GM12873 (cell line): Measurements from ENCODE around the gene SPR.

ENCODE experiments used
- TF ChIP-seq, protein P1 (sequence below): IDR thresholded peaks from 2 replicates; pipeline ENCODE4 v1.5.1; 2012; ENCODE audit warnings: low read depth, mild to moderate bottlenecking, moderate library complexity, low read length, control low read depth; ENCODE audit not compliant: insufficient read depth; ENCODE audit errors: missing control alignments

Gene SPR

DNA sequence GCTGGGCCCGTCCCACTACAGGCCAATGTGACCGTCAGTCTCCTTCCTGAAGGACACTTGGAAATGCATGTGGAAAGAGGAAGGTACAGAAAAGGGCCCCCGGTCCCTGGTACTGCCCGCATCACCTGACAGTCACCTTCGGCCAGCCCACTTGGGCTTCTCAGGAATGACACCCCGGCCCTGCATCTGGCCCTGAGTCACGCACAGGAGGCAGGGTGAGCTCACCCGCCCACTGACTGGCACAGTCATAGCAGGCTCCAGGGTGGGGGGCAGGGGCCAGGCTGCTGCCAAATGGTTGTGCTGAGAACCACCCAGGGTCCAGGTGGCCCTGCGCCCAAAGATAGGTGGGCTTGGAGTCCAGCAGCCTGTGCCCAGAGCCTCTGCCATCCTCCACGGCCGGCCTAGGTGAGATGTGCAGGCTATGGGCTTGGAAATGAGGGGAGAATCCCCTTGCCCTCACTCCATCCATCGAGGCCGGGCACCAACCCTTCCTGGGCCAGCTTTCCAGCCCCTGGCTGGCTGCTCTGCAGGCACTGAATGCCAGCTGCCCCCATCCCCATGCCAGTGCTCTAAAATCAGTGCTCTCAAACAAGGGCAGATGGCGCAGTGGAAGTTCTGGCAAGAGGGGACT is 44.2 kb downstream of the SPR start:
- TF ChIP-seq, protein P1, sequence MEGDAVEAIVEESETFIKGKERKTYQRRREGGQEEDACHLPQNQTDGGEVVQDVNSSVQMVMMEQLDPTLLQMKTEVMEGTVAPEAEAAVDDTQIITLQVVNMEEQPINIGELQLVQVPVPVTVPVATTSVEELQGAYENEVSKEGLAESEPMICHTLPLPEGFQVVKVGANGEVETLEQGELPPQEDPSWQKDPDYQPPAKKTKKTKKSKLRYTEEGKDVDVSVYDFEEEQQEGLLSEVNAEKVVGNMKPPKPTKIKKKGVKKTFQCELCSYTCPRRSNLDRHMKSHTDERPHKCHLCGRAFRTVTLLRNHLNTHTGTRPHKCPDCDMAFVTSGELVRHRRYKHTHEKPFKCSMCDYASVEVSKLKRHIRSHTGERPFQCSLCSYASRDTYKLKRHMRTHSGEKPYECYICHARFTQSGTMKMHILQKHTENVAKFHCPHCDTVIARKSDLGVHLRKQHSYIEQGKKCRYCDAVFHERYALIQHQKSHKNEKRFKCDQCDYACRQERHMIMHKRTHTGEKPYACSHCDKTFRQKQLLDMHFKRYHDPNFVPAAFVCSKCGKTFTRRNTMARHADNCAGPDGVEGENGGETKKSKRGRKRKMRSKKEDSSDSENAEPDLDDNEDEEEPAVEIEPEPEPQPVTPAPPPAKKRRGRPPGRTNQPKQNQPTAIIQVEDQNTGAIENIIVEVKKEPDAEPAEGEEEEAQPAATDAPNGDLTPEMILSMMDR: no peak

DNA sequence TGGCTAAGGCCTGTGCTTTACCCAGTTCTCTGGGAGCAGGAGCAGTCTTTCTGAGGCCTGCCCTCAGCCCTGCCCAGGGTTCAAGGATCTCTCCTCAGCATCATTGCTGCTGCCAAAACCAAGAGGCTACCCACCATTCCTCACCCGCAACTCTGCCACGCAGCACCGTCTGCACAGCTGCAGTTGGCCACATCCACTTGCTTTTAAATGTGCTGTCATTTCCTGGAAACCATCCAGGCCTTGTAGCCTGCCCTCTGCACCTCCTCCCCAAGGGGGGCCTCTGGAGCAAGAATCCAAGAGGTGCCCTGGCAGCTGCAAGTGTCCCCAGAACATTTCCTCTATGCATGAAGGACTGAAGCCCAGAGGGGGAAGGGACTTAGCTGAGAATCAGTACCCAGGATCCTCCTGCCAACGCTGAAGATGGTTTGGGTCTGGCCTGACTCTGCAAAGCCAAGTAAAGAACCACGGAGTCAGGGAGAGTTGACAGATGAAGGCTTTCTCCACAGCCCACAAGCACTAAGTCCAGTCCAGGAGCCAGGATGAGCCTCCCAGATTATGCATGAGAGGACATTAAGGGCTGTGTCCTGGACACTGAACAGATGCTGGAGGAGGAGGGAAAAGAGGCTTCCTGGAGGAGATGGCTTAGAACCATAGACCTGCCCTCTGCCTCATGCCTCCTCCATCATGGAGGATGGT is 45.0 kb downstream of the SPR start:
- TF ChIP-seq, protein P1: no peak

DNA sequence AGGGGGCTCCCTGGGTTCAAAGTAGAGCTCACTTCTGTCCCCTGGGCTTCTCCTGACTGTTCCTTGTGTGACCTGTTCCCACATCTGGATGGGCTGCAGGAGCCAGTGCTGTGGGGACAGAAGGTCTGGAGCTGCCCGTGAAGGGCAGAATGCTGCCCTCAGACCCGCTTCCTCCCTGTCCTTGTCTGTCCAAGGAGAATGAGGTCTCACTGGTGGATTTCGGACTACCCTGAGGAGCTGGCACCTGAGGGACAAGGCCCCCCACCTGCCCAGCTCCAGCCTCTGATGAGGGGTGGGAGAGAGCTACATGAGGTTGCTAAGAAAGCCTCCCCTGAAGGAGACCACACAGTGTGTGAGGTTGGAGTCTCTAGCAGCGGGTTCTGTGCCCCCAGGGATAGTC is 45.6 kb downstream of the SPR start:
- TF ChIP-seq, protein P1: no peak

DNA sequence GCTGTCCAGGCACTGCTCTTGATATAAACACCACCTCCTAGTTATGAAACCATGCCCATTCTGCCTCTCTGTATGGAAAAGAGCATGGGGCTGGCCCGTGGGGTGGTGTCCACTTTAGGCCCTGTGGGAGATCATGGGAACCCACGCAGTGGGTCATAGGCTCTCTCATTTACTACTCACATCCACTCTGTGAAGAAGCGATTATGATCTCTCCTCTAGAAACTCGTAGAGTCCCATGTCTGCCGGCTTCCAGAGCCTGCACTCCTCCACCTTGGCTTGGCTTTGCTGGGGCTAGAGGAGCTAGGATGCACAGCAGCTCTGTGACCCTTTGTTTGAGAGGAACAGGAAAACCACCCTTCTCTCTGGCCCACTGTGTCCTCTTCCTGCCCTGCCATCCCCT is 46.0 kb downstream of the SPR start:
- TF ChIP-seq, protein P1: no peak

DNA sequence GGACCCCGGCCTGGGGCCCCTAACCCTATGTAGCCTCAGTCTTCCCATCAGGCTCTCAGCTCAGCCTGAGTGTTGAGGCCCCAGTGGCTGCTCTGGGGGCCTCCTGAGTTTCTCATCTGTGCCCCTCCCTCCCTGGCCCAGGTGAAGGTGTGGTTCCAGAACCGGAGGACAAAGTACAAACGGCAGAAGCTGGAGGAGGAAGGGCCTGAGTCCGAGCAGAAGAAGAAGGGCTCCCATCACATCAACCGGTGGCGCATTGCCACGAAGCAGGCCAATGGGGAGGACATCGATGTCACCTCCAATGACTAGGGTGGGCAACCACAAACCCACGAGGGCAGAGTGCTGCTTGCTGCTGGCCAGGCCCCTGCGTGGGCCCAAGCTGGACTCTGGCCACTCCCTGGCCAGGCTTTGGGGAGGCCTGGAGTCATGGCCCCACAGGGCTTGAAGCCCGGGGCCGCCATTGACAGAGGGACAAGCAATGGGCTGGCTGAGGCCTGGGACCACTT is 46.5 kb downstream of the SPR start:
- TF ChIP-seq, protein P1: no peak

DNA sequence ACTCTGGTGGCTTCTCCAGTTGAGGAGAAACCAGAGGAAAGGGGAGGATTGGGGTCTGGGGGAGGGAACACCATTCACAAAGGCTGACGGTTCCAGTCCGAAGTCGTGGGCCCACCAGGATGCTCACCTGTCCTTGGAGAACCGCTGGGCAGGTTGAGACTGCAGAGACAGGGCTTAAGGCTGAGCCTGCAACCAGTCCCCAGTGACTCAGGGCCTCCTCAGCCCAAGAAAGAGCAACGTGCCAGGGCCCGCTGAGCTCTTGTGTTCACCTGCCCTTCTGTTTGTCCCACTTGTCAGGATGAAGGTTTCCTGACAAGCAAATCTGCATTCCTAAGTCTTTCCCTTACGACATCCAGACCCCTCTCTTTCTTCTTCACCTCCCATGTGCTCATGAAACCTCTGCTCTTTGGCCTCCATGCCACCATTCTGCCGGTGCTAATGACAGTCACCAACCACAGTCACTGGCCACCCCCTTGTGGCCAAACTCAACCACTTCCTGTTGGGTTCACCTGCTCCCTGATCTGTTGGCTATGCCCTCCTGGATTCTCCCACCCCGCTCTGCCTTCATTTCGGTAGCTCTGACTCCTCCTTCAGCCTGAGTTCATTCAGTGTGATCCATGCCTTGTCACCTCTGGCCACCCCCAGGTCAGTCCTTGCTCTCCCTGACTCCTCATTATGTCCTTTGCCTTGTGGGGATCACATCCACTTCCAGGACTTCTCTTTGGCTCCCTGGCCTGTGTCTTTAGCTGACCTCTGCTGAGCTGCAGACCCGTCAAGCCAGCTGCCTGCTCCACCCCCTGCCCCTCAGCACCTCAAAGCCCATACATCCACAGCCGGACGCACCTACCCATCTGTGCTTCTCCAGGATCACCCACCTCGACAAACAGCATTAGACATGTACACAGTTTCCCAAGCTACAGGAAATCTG is 47.7 kb downstream of the SPR start:
- TF ChIP-seq, protein P1: peak; percentile 50

DNA sequence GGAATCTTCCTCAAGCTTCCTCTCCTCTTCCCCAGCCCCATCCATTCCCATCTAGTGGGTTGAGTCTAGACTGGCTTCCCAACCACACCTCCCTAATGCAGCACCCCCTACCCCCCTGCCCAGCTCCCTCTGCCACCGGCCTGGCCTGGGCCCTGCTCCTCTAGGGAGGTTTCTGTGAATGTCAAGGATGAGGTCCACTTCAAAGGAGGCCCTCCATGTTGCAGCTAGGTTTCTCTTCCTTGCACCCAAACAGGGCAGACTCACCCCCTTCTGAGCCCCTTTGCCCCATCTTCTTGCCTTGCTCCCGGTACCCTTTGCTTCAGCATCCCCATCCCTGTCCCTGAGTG is 48.4 kb downstream of the SPR start:
- TF ChIP-seq, protein P1: no peak
